Mammary epithelial cell (primary cell): ENCODE results near the gene PLAAT2.

Experiments
- CTCF ChIP-seq, 2 donors: IDR thresholded peaks in 1 of 2; conservative IDR thresholded peaks in 1 of 2; 2 replicates each; pipeline ENCODE4 v1.5.1; 2011 to 2012; ENCODE audit warnings: inconsistent platforms in 2 of 2, low read length in 2 of 2, mild to moderate bottlenecking in 2 of 2, control low read depth in 1 of 2, low read depth in 1 of 2; ENCODE audit not compliant: insufficient read depth in 1 of 2; ENCODE audit errors: extremely low read depth in 1 of 2
- EZH2 ChIP-seq: IDR thresholded peaks from 2 replicates; pipeline ENCODE4 v1.6.1; 2012; ENCODE audit warnings: low read length, inconsistent platforms, borderline replicate concordance

DNA sequence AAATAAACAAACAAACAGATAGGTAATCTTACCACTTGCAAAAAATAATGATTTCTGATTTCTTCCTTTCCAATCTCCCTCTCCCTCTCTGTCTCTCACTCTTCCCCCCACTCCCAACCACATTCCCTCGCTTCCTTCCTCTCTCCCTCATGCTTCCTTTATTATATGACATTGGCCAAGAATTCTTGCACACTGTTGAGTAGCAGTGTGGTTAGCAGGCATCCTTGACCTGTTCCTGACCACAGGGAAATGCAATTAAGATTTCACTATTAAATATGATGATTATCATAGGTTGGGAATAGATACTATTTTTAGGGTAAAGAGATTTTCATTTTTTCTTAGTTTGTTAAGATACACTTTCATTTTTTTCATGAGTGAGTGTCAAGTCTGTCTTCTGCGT lies 41.3 kb downstream of the PLAAT2 start:
- TF ChIP-seq CTCF (conservative IDR thresholded peaks at IDR 0.05 in 1 of 2, IDR thresholded peaks at IDR 0.05 in 1 of 2; ENCODE audit: extremely low read depth in 1 of 2, insufficient read depth in 1 of 2, low read depth in 1 of 2, low read length in 2 of 2) (no peak), EZH2 (no peak)
